Osteoblast (primary cell): ENCODE measurements around the gene LIPT2. TPM values are rescaled to one million over a fixed set of nuclear protein-coding genes. Genes with fewer than 3 reads are reported as not detected.
A peak's percentile ranks its signal among the peaks of the same experiment; 100 is the strongest.

Experiments
- DNase-seq: peaks from one replicate; pipeline ENCODE4 v3.0.0; 2011; ENCODE audit warnings: low spot score, mixed read lengths; ENCODE audit not compliant: insufficient read length; ENCODE audit errors: missing footprints
- H2AFZ ChIP-seq: 2 replicates; pipeline ENCODE4 v1.6.0; 2011; ENCODE audit warnings: mild to moderate bottlenecking, low read length
- H3K27ac ChIP-seq: 2 replicates; pipeline ENCODE4 v1.5.1; 2011; ENCODE audit warnings: mild to moderate bottlenecking, low read depth, low read length, moderate library complexity
- H3K27me3 ChIP-seq: 2 replicates; pipeline ENCODE4 v1.6.0; 2012; ENCODE audit warnings: mild to moderate bottlenecking, control low read depth, inconsistent platforms, low read length, moderate library complexity; ENCODE audit not compliant: insufficient read depth
- H3K36me3 ChIP-seq: 2 replicates; pipeline ENCODE4 v1.5.1; 2011; ENCODE audit warnings: mild to moderate bottlenecking, low read length, control low read depth, moderate library complexity; ENCODE audit not compliant: insufficient read depth
- H3K4me1 ChIP-seq: 2 replicates; pipeline ENCODE4 v1.5.1; 2011; ENCODE audit warnings: mild to moderate bottlenecking, low read length, control low read depth, moderate library complexity; ENCODE audit not compliant: insufficient read depth
- H3K4me2 ChIP-seq: 2 replicates; pipeline ENCODE4 v1.6.0; 2011; ENCODE audit warnings: mild to moderate bottlenecking, low read length; ENCODE audit not compliant: insufficient read depth
- H3K4me3 ChIP-seq: fragments of 200-600 bp; sonication (generic); 3 replicates; pipeline ENCODE4 v1.5.1; 2012; ENCODE audit warnings: mild to moderate bottlenecking, low read length, inconsistent platforms; ENCODE audit not compliant: insufficient read depth
- H3K79me2 ChIP-seq: 2 replicates; pipeline ENCODE4 v1.6.0; 2012; ENCODE audit warnings: mild to moderate bottlenecking, low read length, control low read depth, inconsistent platforms; ENCODE audit not compliant: insufficient read depth
- H3K9me3 ChIP-seq: 2 replicates; pipeline ENCODE4 v1.5.1; 2011; ENCODE audit warnings: low read depth, low read length, control low read depth
- H4K20me1 ChIP-seq: 2 replicates; pipeline ENCODE4 v1.6.0; 2012; ENCODE audit warnings: mild to moderate bottlenecking, low read length, control low read depth; ENCODE audit not compliant: insufficient read depth
- total RNA-seq: library from RNA; depleted of rRNA; stranded (reverse); fragments of >200 nt; gene quantifications from 2 replicates; pipeline ENCODE4 v1.2.3, GENCODE V29; 2012
- TF ChIP-seq, protein P1 (sequence below): IDR thresholded peaks from 2 replicates; pipeline ENCODE4 v1.5.1; 2011; ENCODE audit warnings: mild to moderate bottlenecking, low read depth, low read length, moderate library complexity; ENCODE audit errors: extremely low read depth

LIPT2 gene
- total RNA-seq, 1 donor = 5.1 TPM

- no peaks in the 10 kb centered on the region for H3K27me3 ChIP-seq
- no peak for DNase-seq
- no peaks in the 10 kb centered on the region for H3K79me2 ChIP-seq
- no peak overlapping the region for H3K27ac ChIP-seq
- no peak overlapping the region for H2AFZ ChIP-seq
- no peaks in the 10 kb centered on the region for H3K36me3 ChIP-seq
- TF ChIP-seq, protein P1, sequence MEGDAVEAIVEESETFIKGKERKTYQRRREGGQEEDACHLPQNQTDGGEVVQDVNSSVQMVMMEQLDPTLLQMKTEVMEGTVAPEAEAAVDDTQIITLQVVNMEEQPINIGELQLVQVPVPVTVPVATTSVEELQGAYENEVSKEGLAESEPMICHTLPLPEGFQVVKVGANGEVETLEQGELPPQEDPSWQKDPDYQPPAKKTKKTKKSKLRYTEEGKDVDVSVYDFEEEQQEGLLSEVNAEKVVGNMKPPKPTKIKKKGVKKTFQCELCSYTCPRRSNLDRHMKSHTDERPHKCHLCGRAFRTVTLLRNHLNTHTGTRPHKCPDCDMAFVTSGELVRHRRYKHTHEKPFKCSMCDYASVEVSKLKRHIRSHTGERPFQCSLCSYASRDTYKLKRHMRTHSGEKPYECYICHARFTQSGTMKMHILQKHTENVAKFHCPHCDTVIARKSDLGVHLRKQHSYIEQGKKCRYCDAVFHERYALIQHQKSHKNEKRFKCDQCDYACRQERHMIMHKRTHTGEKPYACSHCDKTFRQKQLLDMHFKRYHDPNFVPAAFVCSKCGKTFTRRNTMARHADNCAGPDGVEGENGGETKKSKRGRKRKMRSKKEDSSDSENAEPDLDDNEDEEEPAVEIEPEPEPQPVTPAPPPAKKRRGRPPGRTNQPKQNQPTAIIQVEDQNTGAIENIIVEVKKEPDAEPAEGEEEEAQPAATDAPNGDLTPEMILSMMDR = no peak
- peaks cover 11% of the 10 kb centered on the region for H3K4me1 ChIP-seq
- no peak overlapping the region for H3K4me2 ChIP-seq
- no peak overlapping the region for H3K4me3 ChIP-seq
- H3K9me3 ChIP-seq = no peaks in the 10 kb centered on the region
- H4K20me1 ChIP-seq = no peaks in the 10 kb centered on the region
Observed at GRCh38 chr11:74494916-74495315, 1.4 kb upstream of the LIPT2 start.

DNA sequence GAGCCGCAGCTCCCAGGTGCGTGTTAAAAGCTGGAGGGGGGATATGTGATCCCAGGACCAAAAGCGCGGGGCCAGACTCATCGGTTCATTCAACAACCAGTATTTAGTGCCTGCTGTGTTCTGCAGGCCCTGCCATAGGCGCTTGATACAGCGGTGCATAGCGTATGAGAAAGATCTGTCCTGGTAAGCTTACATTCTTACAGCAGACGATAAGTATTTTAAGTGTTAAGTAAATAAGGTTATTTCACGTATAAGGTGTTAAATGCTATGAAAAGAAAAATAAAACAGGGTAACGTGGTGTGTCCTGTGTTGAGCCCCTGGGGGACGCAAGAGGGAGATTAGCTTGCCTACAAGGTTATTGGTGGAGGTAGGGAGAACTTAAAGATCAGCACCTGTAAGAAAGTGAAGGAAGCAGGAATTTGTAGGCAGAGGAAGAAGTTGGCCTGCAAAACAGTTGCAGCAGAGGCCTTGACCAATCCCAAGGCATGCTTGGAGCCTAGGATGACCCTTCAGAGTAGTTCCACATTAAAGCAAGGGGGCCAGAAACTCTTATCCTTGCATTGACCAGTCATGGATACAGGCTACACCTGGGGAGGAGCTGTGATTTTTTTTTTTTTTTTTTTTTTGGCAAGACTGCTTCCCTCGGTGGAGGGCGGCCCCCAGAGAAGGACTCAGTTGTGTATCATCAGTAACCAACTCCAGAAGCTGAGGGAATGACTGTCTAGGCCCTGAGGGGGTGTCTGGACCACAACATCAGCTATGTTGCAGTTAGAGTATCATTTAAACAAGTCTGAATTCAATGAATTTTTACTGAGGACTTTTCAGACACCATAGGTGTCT lies 487 bp upstream of the LIPT2 start:
- Histone ChIP-seq H3K36me3 (no peaks in the 10 kb centered on the region), H3K79me2 (no peaks in the 10 kb centered on the region), H4K20me1 (no peaks in the 10 kb centered on the region), H3K27ac (peak overlapping the region; percentile 65), H3K4me2 (peak overlapping the region; percentile 98), H3K4me1 (peaks cover 11% of the 10 kb centered on the region), H3K4me3 (peak overlapping the region; percentile 91), H2AFZ (peak overlapping the region; percentile 95), H3K9me3 (no peaks in the 10 kb centered on the region), H3K27me3 (no peaks in the 10 kb centered on the region)
- peak; percentile 89 for DNase-seq
- TF ChIP-seq, protein P1 = no peak

- Histone ChIP-seq H3K27me3 (no peaks in the 10 kb centered on the region), H3K4me3 (no peak overlapping the region), H3K4me2 (peak overlapping the region; percentile 18), H3K4me1 (peaks cover 11% of the 10 kb centered on the region), H3K36me3 (no peaks in the 10 kb centered on the region), H3K27ac (no peak overlapping the region), H3K9me3 (no peaks in the 10 kb centered on the region), H3K79me2 (no peaks in the 10 kb centered on the region), H2AFZ (no peak overlapping the region), H4K20me1 (no peaks in the 10 kb centered on the region)
- TF ChIP-seq, protein P1 = no peak
- DNase-seq = no peak
Observed at GRCh38 chr11:74492084-74492483, 1.4 kb downstream of the LIPT2 start.

DNA sequence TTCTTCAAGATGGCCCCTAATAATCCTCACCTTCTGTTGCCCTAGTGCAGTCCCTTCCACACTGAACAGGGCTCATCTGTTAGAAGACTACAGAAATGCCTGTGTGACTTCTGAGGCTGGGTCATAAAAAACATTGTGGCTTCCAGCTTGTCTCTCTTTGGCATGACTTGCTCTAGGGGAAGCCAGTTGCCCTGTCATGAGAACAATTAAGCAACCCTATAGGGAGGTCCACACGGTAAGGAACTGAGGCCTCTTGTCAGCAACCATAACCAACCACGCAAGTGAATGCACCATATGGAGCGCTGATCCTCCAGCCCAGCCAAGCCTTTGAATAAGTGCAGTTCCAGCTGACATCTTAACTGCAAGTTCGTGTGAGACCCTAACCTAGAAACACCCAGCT lies 2.6 kb downstream of the LIPT2 start:
- H3K4me1 ChIP-seq = peaks cover 11% of the 10 kb centered on the region
- no peaks in the 10 kb centered on the region for H3K9me3 ChIP-seq
- no peaks in the 10 kb centered on the region for H3K79me2 ChIP-seq
- no peaks in the 10 kb centered on the region for H4K20me1 ChIP-seq
- no peak overlapping the region for H3K27ac ChIP-seq
- H2AFZ ChIP-seq = no peak overlapping the region
- no peak for DNase-seq
- TF ChIP-seq, protein P1 = no peak
- H3K4me2 ChIP-seq = no peak overlapping the region
- no peak overlapping the region for H3K4me3 ChIP-seq
- no peaks in the 10 kb centered on the region for H3K36me3 ChIP-seq
- H3K27me3 ChIP-seq = no peaks in the 10 kb centered on the region
